ENCODE measurements around the gene RUSF1.
"Not testable (repeated sequence)": the region's sequence is repeated elsewhere in the genome, so short reads cannot be mapped to it uniquely, and the experiment has no call there.

The RUSF1 gene

GRCh38 chr16:31451681-31452351 lies 56.4 kb downstream of the RUSF1 start:
- no peak overlapping the region for H3K4me3 ChIP-seq (ENCODE audit: low read depth, low read length)
- DNase-seq (ENCODE audit: low read depth), result peak; percentile 57

GRCh38 chr16:31451201-31451600 lies 57.0 kb downstream of the RUSF1 start:
- DNase-seq (ENCODE audit: low read depth), result no peak
- no peak overlapping the region for H3K4me3 ChIP-seq (ENCODE audit: low read depth, low read length)
- TF ChIP-seq MYC (IDR thresholded peaks at IDR 0.05; ENCODE audit: low read depth, low read length) (no peak), MAX (IDR thresholded peaks at IDR 0.05; ENCODE audit: low read depth, low read length) (no peak), POLR2A (IDR thresholded peaks at IDR 0.05; ENCODE audit: extremely low read depth, insufficient read length) (no peak), CTCF (IDR thresholded peaks at IDR 0.05; ENCODE audit: low read depth, low read length) (no peak)

More at GRCh38 chr16:31451681-31452351, 56.4 kb downstream of the RUSF1 start:
- TF ChIP-seq CTCF (IDR thresholded peaks at IDR 0.05; ENCODE audit: low read depth, low read length) (peak; percentile 47), POLR2A (IDR thresholded peaks at IDR 0.05; ENCODE audit: extremely low read depth, insufficient read length) (no peak), MAX (IDR thresholded peaks at IDR 0.05; ENCODE audit: low read depth, low read length) (no peak)

GRCh38 chr16:31445931-31446330 lies 62.3 kb downstream of the RUSF1 start:
- H3K4me3 ChIP-seq (ENCODE audit: low read depth, low read length); DNase-seq (ENCODE audit: low read depth): not testable (repeated sequence)

GRCh38 chr16:31441956-31442355 lies 66.2 kb downstream of the RUSF1 start:
- TF ChIP-seq MYC (IDR thresholded peaks at IDR 0.05; ENCODE audit: low read depth, low read length) (no peak), CTCF (IDR thresholded peaks at IDR 0.05; ENCODE audit: low read depth, low read length) (no peak), POLR2A (IDR thresholded peaks at IDR 0.05; ENCODE audit: extremely low read depth, insufficient read length) (no peak), MAX (IDR thresholded peaks at IDR 0.05; ENCODE audit: low read depth, low read length) (no peak)
- no peak for DNase-seq (ENCODE audit: low read depth)
- no peak overlapping the region for H3K4me3 ChIP-seq (ENCODE audit: low read depth, low read length)

- TF ChIP-seq POLR2A (IDR thresholded peaks at IDR 0.05; ENCODE audit: extremely low read depth, insufficient read length) (no peak), MYC (IDR thresholded peaks at IDR 0.05; ENCODE audit: low read depth, low read length) (no peak), MAX (IDR thresholded peaks at IDR 0.05; ENCODE audit: low read depth, low read length) (no peak), CTCF (IDR thresholded peaks at IDR 0.05; ENCODE audit: low read depth, low read length) (no peak)
- no peak for DNase-seq (ENCODE audit: low read depth)
- no peak overlapping the region for H3K4me3 ChIP-seq (ENCODE audit: low read depth, low read length)
Observed at GRCh38 chr16:31440516-31441184, 67.5 kb downstream of the RUSF1 start.

- no peak overlapping the region for H3K4me3 ChIP-seq (ENCODE audit: low read depth, low read length)
- no peak for DNase-seq (ENCODE audit: low read depth)
- TF ChIP-seq CTCF (IDR thresholded peaks at IDR 0.05; ENCODE audit: low read depth, low read length) (no peak), MYC (IDR thresholded peaks at IDR 0.05; ENCODE audit: low read depth, low read length) (no peak), POLR2A (IDR thresholded peaks at IDR 0.05; ENCODE audit: extremely low read depth, insufficient read length) (no peak), MAX (IDR thresholded peaks at IDR 0.05; ENCODE audit: low read depth, low read length) (no peak)
Observed at GRCh38 chr16:31439519-31439918, 68.7 kb downstream of the RUSF1 start.

Measured in NB4 (cell line).